Skin epidermis (tissue), 12 donors: ENCODE data around the gene SERP2.

ENCODE experiments used
- H3K27ac ChIP-seq, 21 experiments: fragments of 200-600 bp; sonication (generic) in 11 of 21; one replicate each; pipeline ENCODE4 v1.5.0; 2020; ENCODE audit warnings: mild to moderate bottlenecking in 3 of 21, inconsistent platforms in 2 of 21, moderate library complexity in 2 of 21
- H3K4me3 ChIP-seq, 7 experiments: fragments of 200-600 bp; sonication (generic) in 2 of 7; one replicate each; pipeline ENCODE4 v1.5.0; 2020; ENCODE audit warnings: inconsistent platforms in 2 of 7, mild to moderate bottlenecking in 2 of 7, moderate library complexity in 1 of 7

Gene SERP2

GRCh38 chr13:44425041-44425814 is 51.6 kb downstream of the SERP2 start:
- H3K4me3 ChIP-seq: no peak overlapping the region
- no peak overlapping the region for H3K27ac ChIP-seq

DNA sequence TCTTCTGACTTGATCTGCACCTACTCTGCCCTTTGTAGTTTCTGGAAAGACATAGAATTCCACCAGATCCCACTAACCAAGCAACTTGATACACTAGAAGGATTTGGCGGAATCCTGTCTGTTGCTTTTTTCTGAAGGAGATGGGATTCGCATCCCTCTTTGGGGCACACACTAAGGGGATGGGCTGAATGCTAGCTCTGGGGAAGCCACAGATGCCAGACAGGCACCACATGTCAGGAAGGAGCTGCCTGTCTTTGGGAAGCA is 52.1 kb downstream of the SERP2 start:
- no peak overlapping the region for H3K27ac ChIP-seq

GRCh38 chr13:44426461-44426860 is 52.8 kb downstream of the SERP2 start:
- Histone ChIP-seq H3K4me3 (no peak overlapping the region), H3K27ac (no peak overlapping the region)

More for the DNA sequence above, 52.1 kb downstream of the SERP2 start:
- no peak overlapping the region for H3K4me3 ChIP-seq

DNA sequence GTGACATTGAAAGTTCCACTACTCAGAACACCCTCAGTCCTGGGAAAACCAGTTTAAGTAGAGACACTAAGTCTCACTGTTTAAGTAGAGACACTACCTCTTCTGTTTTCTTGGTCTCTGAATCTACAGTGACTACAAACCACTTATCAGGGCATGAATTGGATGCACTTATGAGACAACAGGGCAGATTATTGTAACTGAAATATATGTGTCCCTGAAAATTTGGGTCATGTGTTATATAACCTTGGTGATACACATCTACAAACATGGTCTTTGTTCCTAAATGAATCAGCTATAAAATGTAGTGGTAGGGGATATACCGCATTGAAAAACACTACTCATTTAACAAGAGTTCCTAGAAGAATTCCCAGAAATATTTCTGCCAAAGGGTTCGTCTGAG is 55.7 kb downstream of the SERP2 start:
- Histone ChIP-seq H3K27ac (peak overlapping the region in 1 of 21 experiments; percentile 66), H3K4me3 (no peak overlapping the region)

DNA sequence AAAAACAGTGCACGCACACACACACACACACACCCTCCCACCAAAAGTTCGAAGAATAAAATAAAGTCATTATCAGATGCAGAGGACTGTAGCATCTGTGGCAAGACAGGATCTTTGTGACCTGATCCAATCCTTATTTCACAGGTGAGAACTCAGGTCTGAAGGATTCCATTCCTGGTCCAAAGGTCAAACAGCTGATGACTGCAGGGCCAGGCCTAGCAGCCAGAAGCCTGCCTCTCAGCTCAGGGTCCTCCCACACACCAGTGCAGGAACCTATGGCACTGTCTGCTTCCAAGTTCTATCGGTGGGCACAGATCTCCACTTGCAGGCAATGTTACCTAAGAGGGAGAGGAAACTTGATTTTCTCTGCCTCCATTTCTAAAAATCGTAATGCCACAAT is 57.5 kb downstream of the SERP2 start:
- no peak overlapping the region for H3K27ac ChIP-seq
- H3K4me3 ChIP-seq: no peak overlapping the region

GRCh38 chr13:44432650-44433049 is 59.0 kb downstream of the SERP2 start:
- Histone ChIP-seq H3K27ac (peak overlapping the region in 1 of 21 experiments; percentile 24), H3K4me3 (no peak overlapping the region)

- peak overlapping the region in 17 of 21 experiments; percentile 8 to 96 (median 87) for H3K27ac ChIP-seq
- peak overlapping the region; percentile 51 to 72 (median 61) for H3K4me3 ChIP-seq
Observed at GRCh38 chr13:44433863-44434765, 60.5 kb downstream of the SERP2 start.

GRCh38 chr13:44434766-44435141 is 61.1 kb downstream of the SERP2 start:
- Histone ChIP-seq H3K27ac (peak overlapping the region in 20 of 21 experiments; percentile 8 to 96 (median 87)), H3K4me3 (peak overlapping the region; percentile 51 to 72 (median 61))

DNA sequence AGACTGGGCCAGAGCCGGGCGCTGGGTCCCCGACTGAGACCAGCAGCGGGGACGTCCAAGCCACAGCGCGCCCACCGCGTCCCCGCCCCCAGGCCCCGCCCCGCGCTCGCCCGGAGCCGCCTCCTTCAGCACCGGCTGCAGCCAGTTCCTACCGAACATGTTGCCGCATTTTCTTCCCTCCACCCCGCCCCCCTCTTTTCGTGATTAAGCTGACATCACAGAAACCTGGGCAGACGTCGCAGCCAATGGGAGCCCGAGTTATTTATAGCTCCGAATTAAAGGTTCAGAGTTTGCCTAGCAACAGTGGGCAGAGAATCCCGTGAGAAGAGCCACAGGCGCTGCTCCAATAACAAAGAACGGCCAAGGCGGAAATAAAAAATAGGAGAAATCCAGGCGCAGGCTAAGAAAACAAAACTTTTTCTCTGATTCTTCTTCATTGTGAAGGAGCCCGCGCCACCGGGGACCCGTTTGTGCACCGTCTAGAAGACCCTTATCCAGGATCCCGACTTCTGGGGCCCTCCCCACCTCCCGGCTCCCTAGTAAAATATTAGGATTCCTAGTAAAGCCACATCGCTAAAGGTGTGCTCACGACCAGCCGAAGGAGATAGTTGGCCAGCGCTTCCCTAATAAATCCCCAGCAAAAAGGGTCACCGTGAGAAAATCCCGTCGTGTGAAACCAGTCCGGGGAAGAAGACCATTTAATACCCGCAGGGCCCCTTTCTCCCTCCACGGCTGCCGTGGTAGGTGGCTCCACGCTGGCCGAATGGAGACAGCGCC is 61.7 kb downstream of the SERP2 start:
- peak overlapping the region; percentile 51 to 72 (median 61) for H3K4me3 ChIP-seq
- H3K27ac ChIP-seq: peak overlapping the region; percentile 36 to 96 (median 88)

DNA sequence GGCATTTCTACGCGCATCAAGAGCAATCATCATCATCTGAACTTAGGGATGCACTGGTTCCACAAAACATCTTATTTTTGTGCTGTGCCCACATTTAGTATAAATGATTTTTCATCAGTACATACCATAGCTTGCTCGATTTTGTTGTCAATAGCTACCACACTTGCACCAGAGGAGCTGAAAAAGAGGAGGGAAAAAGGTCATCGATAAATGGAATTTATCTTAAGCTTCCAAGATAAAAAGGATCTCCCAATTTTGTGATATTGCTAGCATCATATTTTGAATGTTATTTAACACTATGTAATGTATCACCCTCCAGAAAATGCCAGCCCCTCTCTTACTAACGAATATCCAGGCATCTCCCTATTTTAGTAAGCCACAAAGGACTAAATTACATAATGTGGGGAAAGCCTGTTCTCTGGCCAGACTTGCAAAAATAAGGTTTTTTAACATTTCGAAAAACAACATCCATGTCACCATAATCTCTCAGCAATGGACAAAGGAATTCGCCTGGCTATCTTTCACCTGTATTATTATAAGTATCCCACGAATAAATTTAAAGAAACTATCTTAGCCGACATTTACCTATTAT is 62.4 kb downstream of the SERP2 start:
- H3K4me3 ChIP-seq: peak overlapping the region; percentile 51 to 72 (median 61)

GRCh38 chr13:44436589-44437337 is 63.1 kb downstream of the SERP2 start:
- peak overlapping the region in 20 of 21 experiments; percentile 70 to 96 (median 88) for H3K27ac ChIP-seq
- peak overlapping the region; percentile 51 to 72 (median 61) for H3K4me3 ChIP-seq

More for the DNA sequence above, 62.4 kb downstream of the SERP2 start:
- peak overlapping the region in 20 of 21 experiments; percentile 70 to 96 (median 88) for H3K27ac ChIP-seq

DNA sequence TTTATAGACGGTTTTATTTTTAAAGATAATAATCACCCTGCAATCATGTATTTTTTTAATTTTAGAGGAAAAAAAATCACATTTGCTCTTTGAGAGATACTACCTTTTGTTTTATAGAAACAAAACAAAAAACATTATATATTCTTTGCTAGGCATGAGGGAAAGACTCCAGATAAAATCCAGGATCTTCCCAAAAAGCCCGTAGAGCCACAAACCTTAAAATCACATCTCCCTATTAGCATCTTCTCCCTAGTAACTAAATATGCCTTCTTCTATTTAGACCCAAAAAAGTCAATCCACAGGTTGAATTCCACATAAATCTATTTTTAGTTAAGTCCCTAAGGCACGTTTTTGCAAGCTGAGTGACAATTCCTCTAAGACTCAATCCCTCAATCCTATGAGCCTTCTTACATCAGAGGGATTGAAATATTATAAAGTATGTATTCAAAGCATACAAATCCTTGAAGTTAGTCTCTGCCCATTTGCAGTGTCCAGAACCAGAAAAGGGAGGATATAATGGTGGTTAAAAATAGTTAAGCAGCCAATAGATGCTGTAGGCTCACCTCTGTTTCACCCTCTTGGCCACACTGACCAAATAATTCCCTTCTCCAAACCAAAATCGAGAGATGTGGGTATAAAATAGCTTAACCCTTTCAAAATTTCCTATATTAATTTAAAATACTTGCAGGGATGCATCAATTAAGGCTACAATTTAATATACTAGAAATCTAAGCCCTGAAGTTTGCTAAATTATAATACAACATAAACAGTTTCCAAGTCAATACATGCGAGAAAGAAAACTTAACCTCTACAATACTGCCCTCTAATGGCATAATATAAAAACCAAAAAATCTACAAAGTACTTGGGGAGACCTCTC is 64.0 kb downstream of the SERP2 start:
- Histone ChIP-seq H3K4me3 (peak overlapping the region; percentile 51 to 72 (median 61)), H3K27ac (peak overlapping the region in 16 of 21 experiments; percentile 76 to 96 (median 89))

DNA sequence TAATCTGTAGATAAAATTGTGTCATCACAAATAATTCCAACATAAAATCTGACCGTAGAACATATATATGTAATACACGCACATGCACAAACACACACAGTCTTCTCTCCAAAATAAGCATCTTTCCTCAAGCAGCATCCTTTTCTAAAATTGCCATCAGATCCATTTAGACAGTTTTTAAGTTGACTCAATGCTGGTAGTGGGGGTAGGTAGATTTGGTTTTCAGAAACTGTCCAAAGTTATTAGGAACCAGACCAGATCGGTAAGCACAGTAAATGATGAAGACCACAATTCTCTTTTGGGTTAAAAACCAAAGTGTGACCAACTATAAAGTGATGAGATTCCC is 64.6 kb downstream of the SERP2 start:
- Histone ChIP-seq H3K4me3 (no peak overlapping the region), H3K27ac (no peak overlapping the region)

GRCh38 chr13:44439452-44440024 is 65.9 kb downstream of the SERP2 start:
- Histone ChIP-seq H3K4me3 (no peak overlapping the region), H3K27ac (no peak overlapping the region)

- Histone ChIP-seq H3K27ac (no peak overlapping the region), H3K4me3 (no peak overlapping the region)
Observed at GRCh38 chr13:44440046-44440608, 66.5 kb downstream of the SERP2 start.
